Right atrium auricular region (tissue), 2 donors: ENCODE measurements around the gene TNNT3. TPM values are rescaled to one million over a fixed set of nuclear protein-coding genes. Genes with fewer than 3 reads are reported as not detected.
"Not testable (repeated sequence)": the region's sequence is repeated elsewhere in the genome, so short reads cannot be mapped to it uniquely, and the experiment has no call there.

ENCODE experiments used
- DNase-seq: peaks from one replicate; pipeline ENCODE4 v3.0.0-alpha.2; 2019; ENCODE audit warnings: low spot score
- H3K27ac ChIP-seq, 2 donors: fragments of 200-600 bp; sonication (generic); 1 replicate in 1 of 2; 2 replicates in 1 of 2; pipeline ENCODE4 v1.5.1; 2016 to 2019
- H3K27me3 ChIP-seq, 2 donors: fragments of 200-600 bp; sonication (generic); one replicate each; pipeline versions ENCODE4 v1.5.1 to v1.6.0; 2017 to 2019
- H3K36me3 ChIP-seq: fragments of 200-600 bp; sonication (generic); one replicate; pipeline ENCODE4 v1.5.1; 2016
- H3K4me1 ChIP-seq, 2 donors: fragments of 200-600 bp; sonication (generic); one replicate each; pipeline versions ENCODE4 v1.5.1 to v1.6.0; 2017 to 2019
- H3K4me3 ChIP-seq, 2 donors: fragments of 200-600 bp; sonication (generic); 1 replicate in 1 of 2; 2 replicates in 1 of 2; pipeline ENCODE4 v1.5.1; 2017 to 2019; ENCODE audit warnings: mild to moderate bottlenecking in 1 of 2, moderate library complexity in 1 of 2
- H3K9me3 ChIP-seq, 2 donors: fragments of 200-600 bp; sonication (generic); one replicate each; pipeline ENCODE4 v1.5.1; 2019
- CTCF ChIP-seq, 2 donors: fragments of 200-600 bp; sonication (generic); IDR thresholded peaks; one replicate each; pipeline ENCODE4 v1.5.1; 2019; ENCODE audit warnings: antibody characterized with exemption in 2 of 2
- total RNA-seq, 2 donors: library from RNA; depleted of rRNA; stranded (reverse); fragments of >200 nt; gene quantifications; one replicate each; pipeline ENCODE4 v1.1.0, GENCODE V29; 2016

The TNNT3 gene
- total RNA-seq, 2 donors from 2014 or later = 12.8 to 16.4 TPM

DNA sequence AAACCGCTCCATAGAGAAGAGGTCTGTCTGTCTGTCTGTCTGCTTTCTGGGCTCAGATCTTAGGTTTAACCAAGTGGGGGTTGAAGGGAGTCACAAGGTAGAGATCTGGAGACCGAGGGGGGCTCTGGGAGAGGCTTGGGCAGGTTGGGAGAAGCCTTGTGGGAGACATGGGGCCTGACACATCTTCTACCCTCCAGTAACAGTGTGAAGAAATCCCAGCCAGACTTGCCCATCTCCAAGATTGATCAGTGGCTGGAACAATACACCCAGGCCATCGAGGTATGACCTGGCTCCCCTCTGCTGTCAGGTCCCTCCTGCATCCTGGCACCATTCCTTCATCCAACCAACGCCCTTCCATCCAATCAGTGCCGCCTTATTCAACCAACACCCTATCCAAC lies 35.2 kb upstream of the TNNT3 start:
- TF ChIP-seq CTCF (IDR thresholded peaks at IDR 0.05) = no peak
- DNase-seq = no peak
- H3K4me1 ChIP-seq = peaks cover 0 to 43% of the 10 kb centered on the region in 2 donors
- no peaks in the 10 kb centered on the region for H3K27me3 ChIP-seq
- H3K27ac ChIP-seq = no peak overlapping the region
- no peak overlapping the region for H3K4me3 ChIP-seq
- H3K36me3 ChIP-seq = peaks cover 18% of the 10 kb centered on the region
- no peaks in the 10 kb centered on the region for H3K9me3 ChIP-seq

GRCh38 chr11:1886551-1886950 lies 33.0 kb upstream of the TNNT3 start:
- not testable (repeated sequence) for DNase-seq, H3K9me3 ChIP-seq, H3K4me3 ChIP-seq, H3K27ac ChIP-seq, H3K27me3 ChIP-seq
- Histone ChIP-seq H3K4me1 (peaks cover 0 to 21% of the 10 kb centered on the region in 2 donors), H3K36me3 (peaks cover 18% of the 10 kb centered on the region)

DNA sequence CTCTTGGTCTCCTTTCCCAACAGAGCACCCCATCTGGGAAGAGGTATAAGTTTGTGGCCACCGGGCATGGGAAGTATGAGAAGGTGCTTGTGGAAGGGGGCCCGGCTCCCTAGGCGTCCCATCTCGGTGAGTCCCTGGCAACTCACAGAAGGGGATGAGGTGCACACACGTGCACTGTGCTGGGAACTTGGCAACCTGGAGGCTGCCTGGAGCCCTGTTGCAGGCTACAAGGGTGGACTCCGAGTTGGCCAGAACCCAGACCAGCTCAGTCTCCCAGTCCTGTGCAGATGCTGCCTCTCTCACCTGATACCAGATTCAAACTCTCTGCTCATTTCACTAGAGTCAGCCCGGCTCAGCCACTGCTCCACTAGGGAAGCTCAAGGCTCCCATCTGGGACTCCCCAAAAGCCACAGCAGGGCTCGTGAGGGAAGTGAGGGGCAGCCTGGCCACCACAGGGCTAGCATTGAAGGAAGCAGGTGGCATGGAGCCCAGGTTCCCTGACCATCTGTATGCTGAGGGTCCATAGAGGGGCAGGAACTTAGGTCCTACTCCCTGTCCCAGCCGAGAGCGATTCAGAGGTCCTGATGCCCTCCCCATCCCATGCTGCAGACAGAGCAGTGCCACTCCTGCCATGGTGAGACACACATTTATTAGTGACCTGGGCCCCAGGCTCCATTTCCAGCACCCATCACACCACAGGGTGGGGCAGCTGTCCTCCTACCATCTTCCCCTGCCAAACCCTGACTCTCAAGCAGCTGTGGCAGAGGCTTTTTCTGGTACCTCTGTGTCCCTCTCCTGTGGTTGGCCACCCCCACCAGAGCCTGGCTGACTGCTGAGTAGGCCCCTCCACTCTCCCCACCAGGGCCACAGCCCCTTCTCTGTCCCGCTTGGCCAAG lies 31.8 kb upstream of the TNNT3 start:
- no peaks in the 10 kb centered on the region for H3K9me3 ChIP-seq
- no peaks in the 10 kb centered on the region for H3K27me3 ChIP-seq
- H3K36me3 ChIP-seq = peaks cover 18% of the 10 kb centered on the region
- peaks cover 0 to 9% of the 10 kb centered on the region in 2 donors for H3K4me1 ChIP-seq
- no peak overlapping the region for H3K27ac ChIP-seq
- H3K4me3 ChIP-seq = no peak overlapping the region
- no peak for TF ChIP-seq CTCF (IDR thresholded peaks at IDR 0.05)
- DNase-seq = no peak

DNA sequence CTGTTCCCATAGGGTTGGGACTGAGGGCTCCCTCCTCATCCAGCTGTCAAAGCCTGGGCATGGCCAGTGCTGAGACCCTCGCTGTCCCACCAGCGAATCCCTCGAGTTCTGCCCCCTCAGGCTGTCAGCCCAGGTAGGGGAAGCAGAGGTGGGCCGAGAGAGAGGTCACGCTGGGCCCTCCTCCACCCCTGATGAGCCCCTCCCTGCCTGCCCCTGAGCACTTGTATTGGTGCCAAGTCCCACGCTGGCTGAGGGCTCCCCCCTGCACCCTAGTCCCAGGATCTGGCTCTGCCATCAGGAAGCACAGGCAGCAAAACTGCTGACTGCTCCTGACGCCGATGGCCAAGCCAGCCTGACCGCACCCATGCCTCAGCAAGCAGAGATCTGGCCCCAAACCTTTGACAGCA lies 31.2 kb upstream of the TNNT3 start:
- Histone ChIP-seq H3K36me3 (peaks cover 18% of the 10 kb centered on the region), H3K27ac (no peak overlapping the region), H3K9me3 (no peaks in the 10 kb centered on the region), H3K27me3 (no peaks in the 10 kb centered on the region), H3K4me1 (peaks cover 0 to 6% of the 10 kb centered on the region in 2 donors), H3K4me3 (no peak overlapping the region)
- DNase-seq = no peak
- no peak for TF ChIP-seq CTCF (IDR thresholded peaks at IDR 0.05)

DNA sequence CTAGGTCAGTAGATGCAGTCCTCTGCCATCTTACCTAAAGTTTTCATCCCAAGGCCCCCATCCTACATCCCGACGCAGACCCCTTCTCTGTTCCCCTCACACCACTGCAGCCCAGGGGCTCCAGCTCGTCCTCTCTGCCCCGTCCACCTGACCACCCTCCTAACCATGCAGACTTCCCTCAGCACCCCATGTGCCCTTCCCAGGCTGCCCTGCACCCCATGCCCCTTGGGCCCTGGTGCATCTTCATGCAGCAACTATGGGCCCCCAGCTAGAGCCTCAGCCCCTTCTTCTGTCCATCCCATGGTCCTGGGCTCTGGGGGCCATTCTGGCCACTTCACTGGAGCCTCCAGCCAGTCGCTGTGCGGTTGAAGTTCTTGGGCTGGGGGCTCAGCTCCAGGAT lies 30.7 kb upstream of the TNNT3 start:
- no peak for DNase-seq
- H3K36me3 ChIP-seq = peaks cover 18% of the 10 kb centered on the region
- no peak for TF ChIP-seq CTCF (IDR thresholded peaks at IDR 0.05)
- H3K4me3 ChIP-seq = no peak overlapping the region
- no peaks in the 10 kb centered on the region for H3K27me3 ChIP-seq
- H3K4me1 ChIP-seq = peaks cover 0 to 6% of the 10 kb centered on the region in 2 donors
- no peak overlapping the region for H3K27ac ChIP-seq
- H3K9me3 ChIP-seq = no peaks in the 10 kb centered on the region

DNA sequence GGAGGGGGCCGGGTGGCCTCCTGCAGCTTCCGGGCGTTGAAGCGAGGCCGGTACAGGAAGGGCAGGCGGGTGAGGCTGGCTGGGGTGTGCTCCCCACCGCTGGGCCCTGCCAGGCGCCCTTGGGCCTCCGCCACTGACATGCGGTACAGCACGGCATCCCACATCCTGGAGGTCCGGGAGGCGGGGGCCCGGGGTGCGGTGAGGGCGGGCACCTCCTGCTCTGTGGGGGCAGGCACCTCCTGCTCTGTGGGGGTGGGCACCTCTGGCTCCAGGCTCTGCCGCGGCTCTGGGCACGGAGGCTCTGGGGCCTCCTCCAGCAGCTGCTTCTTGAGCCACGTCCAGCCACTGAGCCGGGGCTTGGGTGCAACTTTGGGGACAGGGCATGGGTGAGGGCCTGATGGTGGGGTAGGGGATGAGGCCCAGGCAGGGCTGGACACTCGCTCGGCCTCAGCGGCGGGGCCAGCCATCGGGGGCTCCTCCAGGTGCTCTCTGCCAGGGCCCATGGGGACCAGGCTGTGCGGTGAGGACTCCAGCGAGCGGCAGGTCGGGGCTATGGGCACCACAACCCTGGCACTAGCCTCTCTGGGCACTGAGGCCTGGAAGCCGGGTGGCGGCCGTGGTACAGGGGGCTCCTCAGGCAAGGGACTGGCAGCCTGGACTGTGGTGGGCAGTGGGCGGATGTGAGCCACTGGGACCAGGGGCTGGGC lies 30.1 kb upstream of the TNNT3 start:
- no peak for TF ChIP-seq CTCF (IDR thresholded peaks at IDR 0.05)
- Histone ChIP-seq H3K4me1 (peaks cover 0 to 6% of the 10 kb centered on the region in 2 donors), H3K4me3 (no peak overlapping the region), H3K36me3 (peaks cover 18% of the 10 kb centered on the region), H3K27me3 (no peaks in the 10 kb centered on the region), H3K27ac (no peak overlapping the region), H3K9me3 (no peaks in the 10 kb centered on the region)
- no peak for DNase-seq
